GM13976 (cell line): ENCODE results near the gene ME3.

ENCODE experiments used
- DNase-seq: peaks from one replicate; pipeline ENCODE4 v3.0.0; 2012; ENCODE audit warnings: low spot score
- CTCF ChIP-seq: IDR thresholded peaks from 2 replicates; pipeline ENCODE4 v1.5.1; 2012; ENCODE audit warnings: borderline replicate concordance, mild to moderate bottlenecking; ENCODE audit not compliant: insufficient read depth; ENCODE audit errors: extremely low read depth, missing control alignments, control extremely low read depth
- in situ Hi-C: fragments of 300-500 bp; cut with MboI; formaldehyde crosslinking; loops from one replicate; pipeline ENCODE4 v1.12.0; 2022; ENCODE audit warnings: low sequenced_read_pairs, mixed read lengths, inconsistent platforms; ENCODE audit not compliant: unreplicated experiment

ME3 gene

DNA sequence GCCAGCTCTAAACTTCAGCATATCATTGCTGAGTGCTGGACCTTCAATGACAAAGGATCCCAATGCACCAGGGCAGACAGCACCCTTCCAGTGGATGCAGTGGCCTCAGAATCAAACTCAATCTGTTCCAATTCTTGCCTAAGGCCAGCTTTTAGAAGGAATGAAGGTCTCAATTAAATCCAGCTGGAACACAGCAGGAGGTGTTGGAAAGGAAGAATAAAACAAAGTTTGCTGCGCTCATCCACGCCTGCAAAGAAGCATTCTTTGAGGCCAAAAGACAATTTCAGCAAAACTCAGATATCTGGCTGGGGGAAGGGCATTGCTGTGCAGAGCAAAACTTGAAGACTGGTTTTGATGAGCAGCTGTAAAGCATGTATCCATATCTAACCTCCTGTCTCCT is 177.1 kb downstream of the ME3 start:
- no peak for DNase-seq
- in situ Hi-C loops = no loop called here

DNA sequence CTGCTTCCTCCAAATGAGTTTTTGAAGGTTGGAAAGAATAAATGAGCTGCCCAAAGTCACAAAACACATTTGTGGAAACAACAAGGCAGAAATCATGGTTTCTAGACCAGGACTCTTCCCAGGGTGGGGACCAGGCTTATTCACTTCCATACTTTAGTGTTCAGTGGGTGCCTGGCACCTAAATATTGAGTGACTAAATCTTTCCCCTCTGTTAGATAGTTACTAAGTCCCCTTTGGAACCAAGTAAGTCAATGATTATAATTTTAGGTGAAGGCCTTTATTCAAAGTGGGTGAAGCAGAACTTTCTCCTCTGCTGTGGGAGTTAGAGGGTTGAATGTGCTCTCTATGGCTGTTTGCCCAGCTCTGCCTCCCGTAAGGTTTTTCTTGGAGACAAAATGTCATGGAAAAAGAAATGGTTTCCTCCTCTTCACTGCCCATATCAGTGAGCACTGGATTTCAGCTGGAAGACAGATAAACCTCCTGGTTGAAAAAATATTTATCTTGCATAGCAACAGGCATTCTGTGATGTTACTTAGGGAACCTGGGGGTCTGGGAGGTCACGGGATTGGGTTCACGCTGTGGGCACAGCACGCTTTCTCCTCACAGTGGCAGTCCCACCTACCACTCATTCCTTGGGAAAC is 179.9 kb downstream of the ME3 start:
- DNase-seq = no peak
- in situ Hi-C loops = no loop called here
- no peak for TF ChIP-seq CTCF

More for the DNA sequence above, 177.1 kb downstream of the ME3 start:
- no peak for TF ChIP-seq CTCF

- no peak for DNase-seq
- in situ Hi-C loops = no loop called here
- no peak for TF ChIP-seq CTCF
Observed at GRCh38 chr11:86491027-86491426, 181.4 kb downstream of the ME3 start.

DNA sequence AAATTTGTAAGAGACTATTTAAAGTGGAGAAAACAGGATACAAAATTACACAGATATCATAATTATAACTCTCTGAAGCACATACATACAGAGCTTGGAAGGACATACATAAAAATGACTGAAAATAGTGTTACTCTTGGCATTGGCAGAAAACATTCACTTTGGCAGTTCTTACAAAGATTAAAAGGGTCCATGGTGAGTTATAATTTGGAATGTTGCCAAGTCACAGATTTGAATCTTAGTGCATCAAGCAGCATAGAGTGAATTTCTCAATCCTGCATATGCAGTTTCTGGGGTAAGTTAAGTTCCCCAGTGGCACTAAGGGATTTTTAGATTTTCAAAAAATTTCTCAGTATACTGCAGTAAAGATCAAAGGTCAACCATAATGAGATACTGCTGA is 181.8 kb downstream of the ME3 start:
- no peak for TF ChIP-seq CTCF
- DNase-seq = no peak
- in situ Hi-C loops = no loop called here

DNA sequence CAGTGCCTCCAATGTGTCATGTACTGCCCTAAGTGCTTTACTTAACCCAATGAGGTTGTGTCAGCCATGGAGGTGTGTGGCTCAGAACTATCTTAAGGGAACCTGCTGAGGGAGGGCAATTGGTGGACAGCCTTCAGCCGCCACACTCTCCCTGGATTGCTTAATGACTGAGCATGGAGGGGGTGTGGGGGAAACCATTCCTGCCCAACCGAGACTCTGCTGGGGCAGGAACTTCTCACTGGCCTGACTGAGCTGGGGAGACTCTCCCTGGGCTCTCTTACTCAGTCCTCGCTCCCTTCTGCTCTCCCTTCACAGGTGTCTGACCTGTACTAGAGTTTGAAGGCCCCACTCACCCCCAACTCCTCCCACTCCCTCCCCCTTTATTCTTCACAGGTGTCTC is 183.0 kb downstream of the ME3 start:
- no peak for DNase-seq
- in situ Hi-C loops = no loop called here
- TF ChIP-seq CTCF = no peak

DNA sequence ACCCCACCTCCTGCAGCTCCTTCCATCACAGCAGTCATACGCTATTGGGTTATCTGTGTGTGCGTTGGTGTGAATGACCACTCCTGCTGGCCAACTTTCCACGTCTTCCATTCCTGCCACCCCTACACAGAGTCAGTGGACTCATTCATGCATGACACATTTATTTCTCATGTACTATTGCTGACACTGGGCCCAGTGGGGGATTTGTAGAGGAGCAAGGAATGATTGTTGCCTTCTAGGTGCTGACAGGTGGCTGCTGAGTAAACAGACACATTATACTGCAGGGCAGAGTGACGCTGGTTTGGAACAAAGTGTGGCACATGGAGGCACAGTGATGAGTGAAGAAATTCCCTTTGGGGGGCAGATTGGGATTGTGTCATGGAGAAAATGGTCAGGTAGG is 183.9 kb downstream of the ME3 start:
- no peak for DNase-seq
- in situ Hi-C loops = no loop called here
- no peak for TF ChIP-seq CTCF
